GM21717 (cell line): Measurements from ENCODE around the gene SLC6A1.

ENCODE experiments used
- ATAC-seq: cut with Tn5 transposase; IDR thresholded peaks from one replicate; pipeline ENCODE4 v1.9.1; 2021; ENCODE audit warnings: mild to moderate bottlenecking, moderate library complexity; ENCODE audit not compliant: unreplicated experiment

SLC6A1 gene

GRCh38 chr3:11015369-11015768 is 22.8 kb downstream of the SLC6A1 start:
- ATAC-seq = no peak

- no peak for ATAC-seq
These were observed 24.2 kb downstream of the SLC6A1 start for GRCh38 chr3:11016727-11017126.

GRCh38 chr3:11019116-11019819 is 26.7 kb downstream of the SLC6A1 start:
- ATAC-seq = no peak

GRCh38 chr3:11020764-11021163 is 28.2 kb downstream of the SLC6A1 start:
- ATAC-seq = no peak

DNA sequence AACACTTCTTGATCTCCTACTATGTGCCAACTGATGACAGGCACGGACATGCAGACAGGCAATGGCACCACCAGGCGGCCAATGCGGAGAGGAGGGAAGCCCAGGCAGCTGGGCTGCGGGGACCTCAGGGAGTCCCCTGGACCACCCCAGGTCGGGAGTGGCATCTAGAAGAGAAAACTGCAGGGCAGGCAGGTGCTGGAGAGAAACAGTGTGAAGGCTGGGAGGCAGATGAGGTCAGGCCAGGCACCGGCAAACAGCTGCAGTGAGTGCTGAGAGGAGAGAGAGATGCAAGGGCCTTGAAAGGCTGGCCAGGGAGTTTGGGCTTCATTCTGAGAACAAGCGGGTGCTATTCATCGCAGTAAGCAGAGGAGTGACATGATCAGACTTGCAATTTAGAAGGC is 29.1 kb downstream of the SLC6A1 start:
- ATAC-seq = no peak

DNA sequence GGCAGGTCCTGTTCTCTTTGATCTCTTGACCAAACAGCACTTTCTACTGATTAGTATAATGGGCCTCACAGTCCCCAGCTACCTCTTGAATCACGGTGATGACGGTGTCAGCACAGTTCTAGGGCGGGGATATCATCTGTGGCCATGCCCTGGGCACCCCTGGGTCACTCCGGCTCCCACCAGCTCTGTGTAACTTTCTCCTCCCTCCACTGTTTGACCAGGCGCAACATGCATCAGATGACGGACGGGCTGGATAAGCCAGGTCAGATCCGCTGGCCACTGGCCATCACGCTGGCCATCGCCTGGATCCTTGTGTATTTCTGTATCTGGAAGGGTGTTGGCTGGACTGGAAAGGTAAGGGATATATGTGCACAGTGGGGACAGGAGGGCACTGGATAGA is 29.6 kb downstream of the SLC6A1 start:
- ATAC-seq = no peak

- ATAC-seq = no peak
These were observed 31.6 kb downstream of the SLC6A1 start for GRCh38 chr3:11024181-11024580.

- no peak for ATAC-seq
These were observed 37.4 kb downstream of the SLC6A1 start for GRCh38 chr3:11029948-11030347.

DNA sequence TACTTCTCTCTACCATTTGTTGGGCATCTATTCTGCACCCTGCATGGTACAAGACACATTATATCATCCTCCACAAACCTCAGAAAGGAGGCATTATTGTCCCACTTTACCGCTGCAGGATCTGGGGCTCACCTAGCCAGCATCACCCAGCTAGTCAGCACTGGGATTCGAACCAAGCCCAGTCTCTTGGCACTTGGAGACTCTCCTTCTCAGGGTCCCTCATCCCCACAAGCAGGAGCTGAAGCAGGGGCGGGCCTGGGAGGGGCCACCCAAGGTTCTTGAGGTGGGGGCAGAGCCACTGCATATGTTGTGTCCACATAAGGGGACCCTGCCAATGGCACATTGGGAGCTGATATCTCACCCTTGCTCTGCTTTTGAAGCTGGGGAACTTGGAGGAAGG is 41.3 kb downstream of the SLC6A1 start:
- ATAC-seq = no peak

DNA sequence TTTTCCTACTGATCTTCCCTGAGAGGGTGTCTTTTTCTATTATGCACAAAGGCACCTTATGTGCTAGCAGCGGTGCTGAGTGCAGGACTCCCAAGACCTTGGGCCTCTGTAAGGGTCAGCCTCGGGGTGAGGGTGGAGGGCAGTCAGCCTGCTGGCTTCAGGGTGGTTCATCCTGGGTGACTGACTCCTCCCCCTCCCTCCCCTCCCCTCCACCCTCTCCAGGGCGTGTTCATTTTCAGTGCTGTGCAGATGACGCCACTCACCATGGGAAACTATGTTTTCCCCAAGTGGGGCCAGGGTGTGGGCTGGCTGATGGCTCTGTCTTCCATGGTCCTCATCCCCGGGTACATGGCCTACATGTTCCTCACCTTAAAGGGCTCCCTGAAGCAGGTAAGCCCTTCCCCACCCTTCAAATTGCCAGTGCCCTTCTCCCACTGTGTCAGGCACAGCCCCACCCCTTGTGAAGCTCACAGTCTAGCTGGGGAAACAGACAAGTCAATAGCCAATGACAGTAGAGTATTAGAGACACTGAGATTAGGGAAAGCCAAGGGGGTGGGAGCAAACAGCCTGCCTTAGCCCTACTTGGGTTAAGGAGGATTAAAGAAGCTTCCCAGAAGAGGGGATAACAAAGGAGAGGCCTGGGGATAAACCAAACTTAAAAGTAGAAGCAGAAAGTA is 41.9 kb downstream of the SLC6A1 start:
- no peak for ATAC-seq

GRCh38 chr3:11035757-11036505 is 43.4 kb downstream of the SLC6A1 start:
- ATAC-seq = no peak

DNA sequence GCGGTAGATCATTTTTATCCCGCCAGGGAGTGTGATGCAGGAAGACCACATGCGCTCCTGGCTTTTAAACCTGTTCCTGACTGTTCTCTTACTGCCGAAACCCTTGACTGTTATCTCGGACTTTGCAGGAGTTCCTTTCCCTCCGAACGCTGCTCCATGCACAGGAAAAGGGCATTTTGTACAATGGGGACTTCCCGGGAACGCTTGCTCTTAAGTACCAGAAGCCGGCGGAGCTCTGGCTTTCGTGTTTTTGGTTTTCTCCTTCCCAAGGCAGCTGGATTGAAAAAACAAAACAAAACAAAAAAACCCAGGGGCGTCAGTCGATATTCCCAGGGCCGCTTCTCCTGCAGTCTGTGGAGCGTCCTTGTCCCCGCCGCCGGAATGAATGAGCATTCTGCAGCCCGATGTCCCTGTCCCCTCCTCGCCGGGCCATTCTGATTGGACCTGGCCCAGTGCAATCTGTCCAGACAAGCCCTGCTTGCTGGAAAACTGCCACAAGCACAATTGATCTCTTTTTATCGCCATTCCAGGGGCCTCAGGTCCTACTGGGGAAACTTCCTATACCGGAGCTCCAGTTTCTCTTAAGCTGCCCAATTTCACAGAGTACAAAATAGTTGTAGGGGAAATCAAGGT is 44.8 kb downstream of the SLC6A1 start:
- no peak for ATAC-seq

GRCh38 chr3:11037976-11038375 is 45.4 kb downstream of the SLC6A1 start:
- no peak for ATAC-seq

- ATAC-seq = no peak
These were observed 53.0 kb downstream of the SLC6A1 start for GRCh38 chr3:11045536-11045935.

GRCh38 chr3:11047500-11047899 is 55.0 kb downstream of the SLC6A1 start:
- no peak for ATAC-seq

GRCh38 chr3:11050666-11051323 is 58.2 kb downstream of the SLC6A1 start:
- ATAC-seq = no peak

DNA sequence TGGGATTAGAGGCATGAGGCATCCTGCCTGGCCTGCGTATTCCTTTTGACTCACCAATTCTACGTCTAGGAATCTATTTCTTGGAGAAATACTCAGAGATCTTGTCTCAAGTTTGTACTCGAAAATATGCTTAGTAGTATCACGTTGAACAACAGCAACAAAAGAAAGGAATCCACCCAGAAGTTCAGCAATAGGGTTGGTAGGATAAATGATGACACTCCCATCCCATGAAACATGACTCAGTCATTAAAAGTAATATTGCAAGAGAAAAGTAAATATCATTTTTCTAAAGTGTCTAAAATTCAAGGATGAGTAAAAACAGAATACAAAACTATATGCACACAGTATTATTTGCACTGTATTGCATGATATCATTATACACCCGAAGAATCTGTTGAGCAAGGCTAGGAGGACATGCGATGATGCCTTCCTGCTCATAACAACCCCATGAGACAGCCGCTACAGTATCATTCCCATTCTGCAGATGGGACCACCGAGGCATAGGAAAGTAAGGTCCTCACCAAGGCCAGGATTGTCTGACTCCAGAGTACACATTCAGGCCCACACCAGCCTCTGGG is 61.5 kb downstream of the SLC6A1 start:
- ATAC-seq = no peak

GRCh38 chr3:11054739-11055438 is 62.3 kb downstream of the SLC6A1 start:
- no peak for ATAC-seq

GRCh38 chr3:11055496-11055895 is 62.9 kb downstream of the SLC6A1 start:
- ATAC-seq = no peak

- ATAC-seq = no peak
These were observed 64.0 kb downstream of the SLC6A1 start for GRCh38 chr3:11056531-11057050.
